ENCODE data around the gene DDIAS. TPM values are rescaled to one million over a fixed set of nuclear protein-coding genes. Genes with fewer than 3 reads are reported as not detected.

The DDIAS gene
- total and polyA plus RNA-seq, 9 of the 15 experiments (the other 6 are each of a cell fraction or from before 2014, with no cell fraction given), result 9.4 to 27.2 (median 23.3) TPM

- Histone ChIP-seq H4K20me1 (replicated peaks; ENCODE audit: control insufficient read depth, insufficient read depth, low read length) (no peaks in the 10 kb centered on the region), H2AFZ (ENCODE audit: low read depth, low read length) (no peak overlapping the region), H3K27ac (ENCODE audit: extremely low read depth, low read depth, low read length) (no peak overlapping the region), H3K4me2 (ENCODE audit: insufficient read depth, low read length) (no peak overlapping the region), H3K4me3 (no peak overlapping the region), H3K9me3 (replicated peaks; ENCODE audit: control insufficient read depth, insufficient read depth, low read depth, low read length) (no peaks in the 10 kb centered on the region), H3K9me1 (ENCODE audit: control insufficient read depth, insufficient read depth, low read length) (no peaks in the 10 kb centered on the region), H3K36me3 (ENCODE audit: control insufficient read depth, insufficient read depth, low read length) (peaks cover 27% of the 10 kb centered on the region), H3K9ac (ENCODE audit: insufficient read depth in 1 of 2, low read depth in 2 of 2, low read length in 2 of 2) (no peak overlapping the region), H3K79me2 (ENCODE audit: control insufficient read depth, insufficient read depth, low read length) (no peaks in the 10 kb centered on the region), H3K4me1 (replicated peaks in 1 of 2; ENCODE audit: control insufficient read depth in 2 of 2, insufficient read depth in 2 of 2, low read length in 2 of 2) (peaks cover 0 to under 1% of the 10 kb centered on the region in 2 experiments; a peak in 1 of 5 replicates), H3K27me3 (ENCODE audit: control insufficient read depth in 2 of 2, insufficient read depth in 2 of 2, low read length in 2 of 2) (no peaks in the 10 kb centered on the region)
- ChIA-PET CTCF (ENCODE audit: low intra/inter-chr PET ratio) (no interaction called here), POLR2A (interaction anchor here (0.7 kb wide), 1 partner anchor 51 kb away, joined by 3 read pairs; no protein-coding TSS in a partner anchor)
- TF ChIP-seq PHF20 (IDR thresholded peaks at IDR 0.05; ENCODE audit: partially characterized antibody) (no peak), SETDB1 (IDR thresholded peaks at IDR 0.05; ENCODE audit: low read length) (no peak), SIX5 (IDR thresholded peaks at IDR 0.05; ENCODE audit: borderline replicate concordance in 1 of 2, insufficient read depth in 1 of 2, low read depth in 1 of 2, low read length in 2 of 2) (no peak), ZNF217 (CRISPR knock-in tag; IDR thresholded peaks at IDR 0.05) (no peak), ZNF175 (CRISPR knock-in tag; IDR thresholded peaks at IDR 0.05; ENCODE audit: low read depth) (no peak), VEZF1 (CRISPR knock-in tag; IDR thresholded peaks at IDR 0.05) (no peak), ZNF445 (CRISPR knock-in tag; IDR thresholded peaks at IDR 0.05; ENCODE audit: low read depth) (no peak), YY1 (IDR thresholded peaks at IDR 0.05; ENCODE audit: borderline replicate concordance in 1 of 3, control insufficient read depth in 1 of 3, extremely low read depth in 1 of 3, insufficient read depth in 3 of 3, insufficient read length in 1 of 3, insufficient replicate concordance in 2 of 3, low read depth in 1 of 3, low read length in 2 of 3) (no peak), U2AF1 (optimal IDR thresholded peaks at IDR 0.05; ENCODE audit: low read depth, low read length) (no peak), ZBED1 (IDR thresholded peaks at IDR 0.05) (no peak)
- no TSS peak for BruUV-seq (replicated peaks)
- in situ Hi-C loops (cut with MboI) (no loop called here), intact Hi-C loops (cut with micrococcal nuclease) (no loop called here)
- ATAC-seq (no peak; the same call in 2 of the 3 replicates), DNase-seq (ENCODE audit: extremely low read depth in 1 of 4, low spot score in 3 of 4) (no peak), FAIRE-seq (no peak)
- WGBS (ENCODE audit: insufficient coverage, low coverage, missing lambda C conversion rate), result 56% methylated on average over 2 of the region's 2 CpGs
Observed at GRCh38 chr11:82937554-82937953, 36.0 kb downstream of the DDIAS start.
